ENCODE measurements around the gene BRI3. TPM values are rescaled to one million over a fixed set of nuclear protein-coding genes. Genes with fewer than 3 reads are reported as not detected.

The BRI3 gene
- total and polyA plus RNA-seq, 9 of the 15 experiments (the other 6 are each of a cell fraction or from before 2014, with no cell fraction given), result 4.3 to 57.4 (median 18.6) TPM

- no peak overlapping the region for H3K27ac ChIP-seq (ENCODE audit: extremely low read depth, low read depth, low read length)
- no peak overlapping the region for H3K4me2 ChIP-seq (ENCODE audit: insufficient read depth, low read length)
- DNase-seq (ENCODE audit: extremely low read depth in 1 of 4, low spot score in 3 of 4) (peak in 1 of 4 experiments; percentile 5), ATAC-seq (no peak), FAIRE-seq (no peak)
- BruUV-seq (replicated peaks), result no TSS peak
- WGBS (ENCODE audit: insufficient coverage, low coverage, missing lambda C conversion rate), result 64% methylated on average over 14 of the region's 14 CpGs
- H2AFZ ChIP-seq (ENCODE audit: low read depth, low read length), result no peak overlapping the region
- H3K4me1 ChIP-seq (replicated peaks in 1 of 2; ENCODE audit: control insufficient read depth in 2 of 2, insufficient read depth in 2 of 2, low read length in 2 of 2), result peaks cover under 1 to 5% of the 10 kb centered on the region in 2 experiments; a peak in 3 of 5 replicates
- POLR2A ChIA-PET, result no interaction called here
- intact Hi-C loops (cut with micrococcal nuclease) (no loop called here), in situ Hi-C loops (cut with MboI) (no loop called here)
- H4K20me1 ChIP-seq (replicated peaks; ENCODE audit: control insufficient read depth, insufficient read depth, low read length), result peaks cover 6% of the 10 kb centered on the region
- H3K27me3 ChIP-seq (ENCODE audit: control insufficient read depth in 2 of 2, insufficient read depth in 2 of 2, low read length in 2 of 2), result peaks cover 4 to 17% of the 10 kb centered on the region in 2 experiments
- no peaks in the 10 kb centered on the region for H3K9me1 ChIP-seq (ENCODE audit: control insufficient read depth, insufficient read depth, low read length)
- no peaks in the 10 kb centered on the region for H3K79me2 ChIP-seq (ENCODE audit: control insufficient read depth, insufficient read depth, low read length)
- H3K4me3 ChIP-seq, result no peak overlapping the region
- H3K36me3 ChIP-seq (ENCODE audit: control insufficient read depth, insufficient read depth, low read length), result peaks cover 14% of the 10 kb centered on the region
- peaks cover 2% of the 10 kb centered on the region; the same call in 1 of the 2 replicates for H3K9me3 ChIP-seq (replicated peaks; ENCODE audit: control insufficient read depth, insufficient read depth, low read depth, low read length)
- no peak for TF ChIP-seq ZNF584 (CRISPR knock-in tag; IDR thresholded peaks at IDR 0.05; ENCODE audit: low read depth)
- peak; percentile 30 for TF ChIP-seq RBM22 (IDR thresholded peaks at IDR 0.05; ENCODE audit: low read depth, low read length, poor library complexity, severe bottlenecking)
- no peak for TF ChIP-seq CBFA2T3 (IDR thresholded peaks at IDR 0.05)
- no peak for TF ChIP-seq NBN (IDR thresholded peaks at IDR 0.05; ENCODE audit: low read depth)
- CTCF ChIA-PET (ENCODE audit: low intra/inter-chr PET ratio), result no interaction called here
- no peak overlapping the region; a peak in 1 of 4 replicates for H3K9ac ChIP-seq (ENCODE audit: insufficient read depth in 1 of 2, low read depth in 2 of 2, low read length in 2 of 2)
These were observed 36.0 kb downstream of the BRI3 start for GRCh38 chr7:98317366-98318040.

- intact Hi-C loops (cut with micrococcal nuclease) (no loop called here), in situ Hi-C loops (cut with MboI) (no loop called here)
- Histone ChIP-seq H4K20me1 (replicated peaks; ENCODE audit: control insufficient read depth, insufficient read depth, low read length) (0 out of 2 replicates have a peak, but pooled peaks cover 7% of the 10 kb centered on the region), H3K27me3 (ENCODE audit: control insufficient read depth in 2 of 2, insufficient read depth in 2 of 2, low read length in 2 of 2) (peaks cover 13 to 27% of the 10 kb centered on the region in 2 experiments), H3K79me2 (ENCODE audit: control insufficient read depth, insufficient read depth, low read length) (no peaks in the 10 kb centered on the region), H3K4me3 (no peak overlapping the region), H3K9me1 (ENCODE audit: control insufficient read depth, insufficient read depth, low read length) (no peaks in the 10 kb centered on the region), H3K36me3 (ENCODE audit: control insufficient read depth, insufficient read depth, low read length) (peaks cover 14% of the 10 kb centered on the region), H3K4me2 (ENCODE audit: insufficient read depth, low read length) (no peak overlapping the region), H2AFZ (ENCODE audit: low read depth, low read length) (no peak overlapping the region), H3K4me1 (replicated peaks in 1 of 2; ENCODE audit: control insufficient read depth in 2 of 2, insufficient read depth in 2 of 2, low read length in 2 of 2) (peaks cover 0 to 8% of the 10 kb centered on the region in 2 experiments; a peak in 2 of 5 replicates), H3K27ac (ENCODE audit: extremely low read depth, low read depth, low read length) (no peak overlapping the region), H3K9ac (ENCODE audit: insufficient read depth in 1 of 2, low read depth in 2 of 2, low read length in 2 of 2) (no peak overlapping the region), H3K9me3 (replicated peaks; ENCODE audit: control insufficient read depth, insufficient read depth, low read depth, low read length) (peaks cover 2% of the 10 kb centered on the region; the same call in 1 of the 2 replicates)
- BruUV-seq (replicated peaks), result no TSS peak
- DNase-seq (ENCODE audit: extremely low read depth in 1 of 4, low spot score in 3 of 4), result no peak
- CTCF ChIA-PET (ENCODE audit: low intra/inter-chr PET ratio), result no interaction called here
- no peak for FAIRE-seq
- ATAC-seq, result no peak
- 46% methylated on average over 9 of the region's 9 CpGs for WGBS (ENCODE audit: insufficient coverage, low coverage, missing lambda C conversion rate)
- POLR2A ChIA-PET, result interaction anchor here (2.0 kb wide), 1 partner anchor 10 kb away, joined by 7 read pairs; no protein-coding TSS in a partner anchor
- no peak for TF ChIP-seq CBX2 (IDR thresholded peaks at IDR 0.05; ENCODE audit: insufficient read depth, low read length, poor library complexity, severe bottlenecking)
- no peak for TF ChIP-seq CREB5 (CRISPR knock-in tag; IDR thresholded peaks at IDR 0.05)
- no peak for TF ChIP-seq HIVEP1 (CRISPR knock-in tag; IDR thresholded peaks at IDR 0.05)
- no peak for TF ChIP-seq NBN (IDR thresholded peaks at IDR 0.05; ENCODE audit: low read depth)
- TF ChIP-seq, protein P1, sequence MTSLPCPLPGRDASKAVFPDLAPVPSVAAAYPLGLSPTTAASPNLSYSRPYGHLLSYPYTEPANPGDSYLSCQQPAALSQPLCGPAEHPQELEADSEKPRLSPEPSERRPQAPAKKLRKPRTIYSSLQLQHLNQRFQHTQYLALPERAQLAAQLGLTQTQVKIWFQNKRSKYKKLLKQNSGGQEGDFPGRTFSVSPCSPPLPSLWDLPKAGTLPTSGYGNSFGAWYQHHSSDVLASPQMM (CRISPR knock-in tag; IDR thresholded peaks at IDR 0.05), result no peak
- no peak for TF ChIP-seq MITF (IDR thresholded peaks at IDR 0.05)
- TF ChIP-seq L3MBTL2 (IDR thresholded peaks at IDR 0.05), result no peak
These were observed 37.7 kb downstream of the BRI3 start for GRCh38 chr7:98319176-98319575.
